MM.1S (cell line): Measurements from ENCODE around the gene ARHGAP26.
"Not testable (repeated sequence)": the region's sequence is repeated elsewhere in the genome, so short reads cannot be mapped to it uniquely, and the experiment has no call there.

Source experiments
- DNase-seq: peaks from one replicate; pipeline ENCODE4 v3.0.0-alpha.2; 2015
- H2AFZ ChIP-seq: fragments of 300-600 bp; sonication (generic); 2 replicates; pipeline ENCODE4 v1.6.0; 2016; ENCODE audit warnings: antibody characterized with exemption, low read length
- H3F3A ChIP-seq: fragments of 300-600 bp; sonication (generic); 2 replicates; pipeline ENCODE4 v1.6.1; 2016; ENCODE audit warnings: mild to moderate bottlenecking, antibody characterized with exemption, low read length, moderate library complexity, mixed read lengths; ENCODE audit not compliant: insufficient read depth
- H3K27ac ChIP-seq: fragments of 300-600 bp; sonication (generic); 2 replicates; pipeline ENCODE4 v1.5.1; 2016; ENCODE audit warnings: mild to moderate bottlenecking, low read length
- H3K27me3 ChIP-seq: fragments of 300-600 bp; sonication (generic); replicated peaks from 2 replicates; pipeline ENCODE4 v1.6.0; 2016; ENCODE audit warnings: low read length; ENCODE audit not compliant: insufficient read depth
- H3K36me3 ChIP-seq: fragments of 300-600 bp; sonication (generic); replicated peaks from 2 replicates; pipeline ENCODE4 v1.6.1; 2016; ENCODE audit warnings: mild to moderate bottlenecking, low read length, mixed read lengths; ENCODE audit not compliant: insufficient read depth
- H3K4me1 ChIP-seq: fragments of 300-600 bp; sonication (generic); 2 replicates; pipeline ENCODE4 v1.6.1; 2016; ENCODE audit warnings: low read length, mixed read lengths
- H3K4me2 ChIP-seq: fragments of 300-600 bp; sonication (generic); 2 replicates; pipeline ENCODE4 v1.6.0; 2016; ENCODE audit warnings: low read depth, low read length
- H3K4me3 ChIP-seq: fragments of 300-600 bp; sonication (generic); 2 replicates; pipeline ENCODE4 v1.5.1; 2016; ENCODE audit warnings: low read length, mixed read lengths
- H3K79me2 ChIP-seq: fragments of 300-600 bp; sonication (generic); 2 replicates; pipeline ENCODE4 v1.6.1; 2016; ENCODE audit warnings: mixed run types, low read length, mixed read lengths
- H3K9ac ChIP-seq: fragments of 300-600 bp; sonication (generic); 2 replicates; pipeline ENCODE4 v1.6.1; 2016; ENCODE audit warnings: low read length, mixed read lengths
- H3K9me2 ChIP-seq: fragments of 300-600 bp; sonication (generic); replicated peaks from 2 replicates; pipeline ENCODE4 v1.6.1; 2016; ENCODE audit warnings: mild to moderate bottlenecking, low read length, mixed read lengths; ENCODE audit not compliant: insufficient read depth
- H3K9me3 ChIP-seq: fragments of 300-600 bp; sonication (generic); replicated peaks from 2 replicates; pipeline ENCODE4 v1.6.1; 2016; ENCODE audit warnings: mild to moderate bottlenecking, low read length, mixed read lengths; ENCODE audit not compliant: insufficient read depth
- H4K20me1 ChIP-seq: fragments of 300-600 bp; sonication (generic); 2 replicates; pipeline ENCODE4 v1.6.1; 2016; ENCODE audit warnings: mild to moderate bottlenecking, low read length, moderate library complexity, mixed read lengths; ENCODE audit not compliant: insufficient read depth
- EZH2 ChIP-seq: fragments of 300-600 bp; sonication (generic); optimal IDR thresholded peaks from 2 replicates; pipeline ENCODE3; 2017; ENCODE audit warnings: low read depth, mild to moderate bottlenecking, antibody characterized with exemption, low read length, mixed read lengths
- EZH2phosphoT487 ChIP-seq: fragments of 300-600 bp; sonication (generic); IDR thresholded peaks from 2 replicates; pipeline ENCODE4 v1.6.1; 2018; ENCODE audit warnings: antibody characterized with exemption, low read length
- TF ChIP-seq, protein P1 (sequence below): fragments of 300-600 bp; sonication (generic); IDR thresholded peaks from 2 replicates; pipeline ENCODE4 v1.5.1; 2016; ENCODE audit warnings: antibody characterized with exemption, low read length, mixed read lengths

The ARHGAP26 gene

DNA sequence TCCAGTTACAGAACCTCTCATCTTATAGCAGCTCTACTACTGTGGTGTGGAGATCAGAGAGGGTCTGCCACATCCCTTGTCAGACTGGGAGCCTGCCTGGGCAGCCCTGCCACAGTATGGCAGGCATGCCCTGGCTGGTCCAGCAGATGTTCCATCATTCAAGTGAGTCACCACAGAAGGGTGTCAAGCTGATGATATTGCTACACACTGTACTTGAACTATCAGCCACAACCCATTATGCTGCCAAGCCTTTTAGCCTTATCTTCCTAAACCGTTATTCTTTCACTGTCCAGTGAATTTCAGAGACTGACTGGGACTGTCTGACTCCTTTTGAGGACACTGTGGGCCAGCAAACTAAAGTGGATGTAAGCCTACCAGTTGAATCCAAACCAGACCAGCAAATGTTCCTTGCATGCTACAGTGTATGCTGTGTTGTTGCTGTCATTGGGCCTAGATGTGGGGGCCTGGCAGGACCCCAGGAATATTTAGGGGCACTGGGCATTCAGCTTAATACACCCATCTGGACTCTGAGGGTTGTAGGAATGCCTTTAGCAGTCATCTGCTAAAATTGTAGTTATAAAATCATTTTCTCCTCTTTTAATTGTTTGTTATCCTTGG is 430.7 kb downstream of the ARHGAP26 start:
- TF ChIP-seq, protein P1, sequence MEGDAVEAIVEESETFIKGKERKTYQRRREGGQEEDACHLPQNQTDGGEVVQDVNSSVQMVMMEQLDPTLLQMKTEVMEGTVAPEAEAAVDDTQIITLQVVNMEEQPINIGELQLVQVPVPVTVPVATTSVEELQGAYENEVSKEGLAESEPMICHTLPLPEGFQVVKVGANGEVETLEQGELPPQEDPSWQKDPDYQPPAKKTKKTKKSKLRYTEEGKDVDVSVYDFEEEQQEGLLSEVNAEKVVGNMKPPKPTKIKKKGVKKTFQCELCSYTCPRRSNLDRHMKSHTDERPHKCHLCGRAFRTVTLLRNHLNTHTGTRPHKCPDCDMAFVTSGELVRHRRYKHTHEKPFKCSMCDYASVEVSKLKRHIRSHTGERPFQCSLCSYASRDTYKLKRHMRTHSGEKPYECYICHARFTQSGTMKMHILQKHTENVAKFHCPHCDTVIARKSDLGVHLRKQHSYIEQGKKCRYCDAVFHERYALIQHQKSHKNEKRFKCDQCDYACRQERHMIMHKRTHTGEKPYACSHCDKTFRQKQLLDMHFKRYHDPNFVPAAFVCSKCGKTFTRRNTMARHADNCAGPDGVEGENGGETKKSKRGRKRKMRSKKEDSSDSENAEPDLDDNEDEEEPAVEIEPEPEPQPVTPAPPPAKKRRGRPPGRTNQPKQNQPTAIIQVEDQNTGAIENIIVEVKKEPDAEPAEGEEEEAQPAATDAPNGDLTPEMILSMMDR: no peak
- TF ChIP-seq EZH2 (no peak), EZH2phosphoT487 (no peak)
- no peak for DNase-seq

GRCh38 chr5:143201589-143201988 is 431.4 kb downstream of the ARHGAP26 start:
- no peak for DNase-seq
- no peaks in the 10 kb centered on the region for H3K9me2 ChIP-seq
- H3K9ac ChIP-seq: no peak overlapping the region
- H3K27ac ChIP-seq: no peak overlapping the region
- no peaks in the 10 kb centered on the region for H3F3A ChIP-seq
- H2AFZ ChIP-seq: no peak overlapping the region
- H3K4me1 ChIP-seq: no peaks in the 10 kb centered on the region
- no peaks in the 10 kb centered on the region for H3K79me2 ChIP-seq
- H3K4me3 ChIP-seq: no peak overlapping the region
- no peaks in the 10 kb centered on the region for H4K20me1 ChIP-seq
- no peak for TF ChIP-seq EZH2phosphoT487
- TF ChIP-seq, protein P1: no peak
- no peak for TF ChIP-seq EZH2
- no peak overlapping the region for H3K4me2 ChIP-seq
- no peaks in the 10 kb centered on the region for H3K27me3 ChIP-seq
- no peaks in the 10 kb centered on the region for H3K36me3 ChIP-seq
- no peaks in the 10 kb centered on the region for H3K9me3 ChIP-seq

More for the DNA sequence above, 430.7 kb downstream of the ARHGAP26 start:
- Histone ChIP-seq H4K20me1 (no peaks in the 10 kb centered on the region), H3K9me2 (no peaks in the 10 kb centered on the region), H3K9ac (no peak overlapping the region), H3F3A (no peaks in the 10 kb centered on the region), H3K27me3 (no peaks in the 10 kb centered on the region), H3K79me2 (no peaks in the 10 kb centered on the region), H2AFZ (no peak overlapping the region), H3K27ac (no peak overlapping the region), H3K9me3 (no peaks in the 10 kb centered on the region), H3K4me2 (no peak overlapping the region), H3K4me3 (no peak overlapping the region), H3K36me3 (no peaks in the 10 kb centered on the region), H3K4me1 (no peaks in the 10 kb centered on the region)

- not testable (repeated sequence) for H3K9ac ChIP-seq, H3K4me1 ChIP-seq, H2AFZ ChIP-seq, H3K27me3 ChIP-seq, H3K27ac ChIP-seq, H3K79me2 ChIP-seq, H3K9me2 ChIP-seq, H3K4me2 ChIP-seq, DNase-seq, H4K20me1 ChIP-seq, H3F3A ChIP-seq, H3K9me3 ChIP-seq, H3K4me3 ChIP-seq, H3K36me3 ChIP-seq
Observed at GRCh38 chr5:143203301-143203956, 433.3 kb downstream of the ARHGAP26 start.
